Measurements from ENCODE around the gene LPCAT1. TPM values are rescaled to one million over a fixed set of nuclear protein-coding genes. Genes with fewer than 3 reads are reported as not detected.

Gene LPCAT1
- total RNA-seq, 2 donors from 2014 or later, result 78.5 to 124 TPM

DNA sequence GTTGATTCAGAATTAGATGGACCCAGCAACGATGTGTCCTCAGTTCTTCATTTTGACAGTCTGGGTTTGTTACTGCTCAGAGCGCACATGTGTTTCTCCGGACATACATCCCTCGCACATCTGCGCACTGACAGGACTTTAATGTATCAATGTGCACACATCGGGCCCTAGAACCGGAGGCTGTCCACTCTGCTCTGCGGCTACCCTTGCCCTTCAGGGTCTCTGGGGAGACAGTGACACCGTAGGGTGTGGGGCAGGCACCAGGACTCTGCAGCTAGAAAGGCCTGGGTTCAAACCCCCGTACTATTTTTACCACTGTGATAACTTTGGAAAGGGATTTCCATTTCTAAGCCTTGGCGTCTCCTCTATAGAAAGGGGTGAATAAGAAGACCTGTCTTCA, 23.5 kb upstream of the LPCAT1 start:
- Histone ChIP-seq H3K9ac (ENCODE audit: extremely low read depth, low read length, poor library complexity, severe bottlenecking) (no peak overlapping the region), H3K27ac (ENCODE audit: low read depth, low read length) (no peak overlapping the region), H3K27me3 (ENCODE audit: control insufficient read depth, insufficient read depth, low read length, poor library complexity, severe bottlenecking) (no peaks in the 10 kb centered on the region), H3K9me3 (ENCODE audit: control insufficient read depth, low read length) (no peaks in the 10 kb centered on the region), H3K36me3 (ENCODE audit: control insufficient read depth, insufficient read depth, low read length) (no peaks in the 10 kb centered on the region), H3K4me3 (ENCODE audit: low read length) (no peak overlapping the region), H3K4me1 (ENCODE audit: control insufficient read depth, insufficient read depth, low read length) (no peaks in the 10 kb centered on the region)
- DNase-seq, result no peak
- no peak overlapping the region for H3K4me3 Mint-ChIP-seq
- no peaks in the 10 kb centered on the region for H3K4me1 Mint-ChIP-seq
- peaks cover 1% of the 10 kb centered on the region for H3K27me3 Mint-ChIP-seq (ENCODE audit: insufficient read depth)
- no peaks in the 10 kb centered on the region for H3K9me3 Mint-ChIP-seq
- TF ChIP-seq, protein P1, sequence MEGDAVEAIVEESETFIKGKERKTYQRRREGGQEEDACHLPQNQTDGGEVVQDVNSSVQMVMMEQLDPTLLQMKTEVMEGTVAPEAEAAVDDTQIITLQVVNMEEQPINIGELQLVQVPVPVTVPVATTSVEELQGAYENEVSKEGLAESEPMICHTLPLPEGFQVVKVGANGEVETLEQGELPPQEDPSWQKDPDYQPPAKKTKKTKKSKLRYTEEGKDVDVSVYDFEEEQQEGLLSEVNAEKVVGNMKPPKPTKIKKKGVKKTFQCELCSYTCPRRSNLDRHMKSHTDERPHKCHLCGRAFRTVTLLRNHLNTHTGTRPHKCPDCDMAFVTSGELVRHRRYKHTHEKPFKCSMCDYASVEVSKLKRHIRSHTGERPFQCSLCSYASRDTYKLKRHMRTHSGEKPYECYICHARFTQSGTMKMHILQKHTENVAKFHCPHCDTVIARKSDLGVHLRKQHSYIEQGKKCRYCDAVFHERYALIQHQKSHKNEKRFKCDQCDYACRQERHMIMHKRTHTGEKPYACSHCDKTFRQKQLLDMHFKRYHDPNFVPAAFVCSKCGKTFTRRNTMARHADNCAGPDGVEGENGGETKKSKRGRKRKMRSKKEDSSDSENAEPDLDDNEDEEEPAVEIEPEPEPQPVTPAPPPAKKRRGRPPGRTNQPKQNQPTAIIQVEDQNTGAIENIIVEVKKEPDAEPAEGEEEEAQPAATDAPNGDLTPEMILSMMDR (conservative IDR thresholded peaks at IDR 0.05), result no peak
- WGBS, 2 experiments (ENCODE audit: insufficient coverage in 1 of 2, insufficient read length in 1 of 2), result 90 to 98% methylated on average over 4 to 11 of the region's 11 CpGs
- no peak overlapping the region for H3K27ac Mint-ChIP-seq
- no peaks in the 10 kb centered on the region for H3K36me3 Mint-ChIP-seq (ENCODE audit: low read depth)

DNA sequence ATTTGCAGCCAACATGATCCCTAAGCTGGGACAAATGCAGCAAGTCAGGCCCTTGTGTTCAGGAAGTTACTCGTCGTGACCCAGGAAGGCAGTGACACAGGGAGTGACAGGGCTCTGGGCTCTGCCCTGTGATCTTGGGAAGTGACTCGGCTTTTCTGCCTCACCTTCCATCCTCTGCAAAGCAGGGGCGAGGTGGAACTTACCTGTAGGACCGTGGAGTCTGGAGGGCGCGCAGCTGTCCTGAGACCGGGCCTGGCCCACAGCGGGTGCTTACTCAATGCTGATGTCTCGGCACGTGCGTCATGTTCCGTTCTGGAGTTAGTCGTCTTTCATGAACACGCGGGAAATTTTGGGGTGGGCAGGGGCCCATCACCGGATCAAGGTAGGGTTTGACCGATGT, 22.8 kb upstream of the LPCAT1 start:
- Mint-ChIP-seq H3K4me3 (no peak overlapping the region), H3K27ac (no peak overlapping the region), H3K9me3 (no peaks in the 10 kb centered on the region), H3K4me1 (no peaks in the 10 kb centered on the region), H3K27me3 (ENCODE audit: insufficient read depth) (peaks cover 1% of the 10 kb centered on the region), H3K36me3 (ENCODE audit: low read depth) (no peaks in the 10 kb centered on the region)
- Histone ChIP-seq H3K36me3 (ENCODE audit: control insufficient read depth, insufficient read depth, low read length) (no peaks in the 10 kb centered on the region), H3K9me3 (ENCODE audit: control insufficient read depth, low read length) (no peaks in the 10 kb centered on the region), H3K4me3 (ENCODE audit: low read length) (no peak overlapping the region), H3K4me1 (ENCODE audit: control insufficient read depth, insufficient read depth, low read length) (no peaks in the 10 kb centered on the region), H3K27me3 (ENCODE audit: control insufficient read depth, insufficient read depth, low read length, poor library complexity, severe bottlenecking) (no peaks in the 10 kb centered on the region), H3K27ac (ENCODE audit: low read depth, low read length) (no peak overlapping the region), H3K9ac (ENCODE audit: extremely low read depth, low read length, poor library complexity, severe bottlenecking) (no peak overlapping the region)
- WGBS, 2 experiments (ENCODE audit: insufficient coverage in 1 of 2, insufficient read length in 1 of 2), result 92 to 97% methylated on average over 17 to 18 of the region's 18 CpGs
- DNase-seq, result no peak
- TF ChIP-seq, protein P1 (conservative IDR thresholded peaks at IDR 0.05), result no peak

DNA sequence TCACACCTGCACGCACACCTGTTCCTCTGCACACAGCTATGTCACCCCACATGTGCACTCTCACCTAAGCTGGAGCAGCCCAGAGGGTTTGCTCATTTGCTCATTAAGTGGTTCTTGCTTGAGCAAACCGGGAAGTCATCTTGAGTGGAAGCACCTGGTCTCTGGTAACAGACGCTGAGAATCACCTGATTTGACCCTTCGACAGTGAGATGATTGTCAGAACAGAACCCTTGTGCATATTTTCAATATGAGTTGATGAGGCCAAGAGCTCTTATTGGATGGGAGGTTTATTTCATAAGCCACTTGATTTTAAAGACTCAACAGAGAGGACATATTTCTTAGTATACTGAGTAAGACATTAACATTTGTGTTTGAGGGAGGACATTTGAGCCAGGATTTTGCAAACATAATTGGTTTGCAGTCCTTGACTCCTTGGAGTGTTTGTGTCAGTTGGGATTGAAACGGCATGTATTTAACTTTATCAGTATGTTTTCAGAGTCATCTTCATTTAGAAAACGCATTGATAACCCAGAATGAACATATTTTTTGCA, 22.1 kb upstream of the LPCAT1 start:
- no peaks in the 10 kb centered on the region for H3K9me3 Mint-ChIP-seq
- no peak overlapping the region for H3K4me3 Mint-ChIP-seq
- H3K27me3 Mint-ChIP-seq (ENCODE audit: insufficient read depth), result peaks cover 1% of the 10 kb centered on the region
- H3K9ac ChIP-seq (ENCODE audit: extremely low read depth, low read length, poor library complexity, severe bottlenecking), result no peak overlapping the region
- no peak for DNase-seq
- 78 to 83% methylated on average over 4 to 6 of the region's 6 CpGs for WGBS, 2 experiments (ENCODE audit: insufficient coverage in 1 of 2, insufficient read length in 1 of 2)
- H3K36me3 Mint-ChIP-seq (ENCODE audit: low read depth), result no peaks in the 10 kb centered on the region
- no peak overlapping the region for H3K27ac Mint-ChIP-seq
- H3K9me3 ChIP-seq (ENCODE audit: control insufficient read depth, low read length), result no peaks in the 10 kb centered on the region
- H3K36me3 ChIP-seq (ENCODE audit: control insufficient read depth, insufficient read depth, low read length), result no peaks in the 10 kb centered on the region
- no peaks in the 10 kb centered on the region for H3K4me1 ChIP-seq (ENCODE audit: control insufficient read depth, insufficient read depth, low read length)
- H3K27me3 ChIP-seq (ENCODE audit: control insufficient read depth, insufficient read depth, low read length, poor library complexity, severe bottlenecking), result no peaks in the 10 kb centered on the region
- TF ChIP-seq, protein P1 (conservative IDR thresholded peaks at IDR 0.05), result no peak
- H3K27ac ChIP-seq (ENCODE audit: low read depth, low read length), result no peak overlapping the region
- H3K4me1 Mint-ChIP-seq, result no peaks in the 10 kb centered on the region
- H3K4me3 ChIP-seq (ENCODE audit: low read length), result no peak overlapping the region

All from endodermal cell (in vitro differentiated cells).